HG03521 (cell line): ENCODE measurements around the gene ABLIM2.

Source experiments
- ATAC-seq: cut with Tn5 transposase; IDR thresholded peaks from one replicate; pipeline ENCODE4 v1.9.1; 2021; ENCODE audit warnings: mild to moderate bottlenecking, moderate library complexity; ENCODE audit not compliant: unreplicated experiment

The ABLIM2 gene

DNA sequence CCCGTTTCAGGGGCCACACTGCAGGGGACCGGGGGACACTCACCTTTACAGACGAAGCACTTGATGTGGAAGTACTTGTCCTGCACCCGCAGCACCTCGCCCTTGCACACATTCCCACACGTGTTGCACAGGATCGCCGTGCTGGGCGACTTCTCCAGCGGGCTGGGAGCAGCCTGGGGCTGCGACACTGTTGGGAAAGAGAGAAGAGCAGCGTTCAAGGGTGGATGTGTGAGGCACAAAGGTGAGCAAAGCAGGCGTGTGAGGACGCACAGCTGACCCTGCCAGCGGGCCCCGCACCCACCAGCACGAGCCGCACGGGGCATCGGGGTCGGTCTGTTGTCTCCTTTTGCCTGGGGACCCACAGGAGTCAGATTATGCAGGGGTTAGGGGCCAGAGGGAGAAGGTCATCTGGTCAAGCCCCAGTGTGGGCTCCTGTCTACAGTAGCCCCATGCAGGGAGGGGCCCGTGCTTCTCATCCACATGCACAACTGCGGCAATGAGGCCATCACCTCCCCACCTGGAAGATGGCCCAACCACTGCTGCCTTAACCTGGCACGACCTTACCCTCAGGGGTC, 52.1 kb downstream of the ABLIM2 start:
- no peak for ATAC-seq

DNA sequence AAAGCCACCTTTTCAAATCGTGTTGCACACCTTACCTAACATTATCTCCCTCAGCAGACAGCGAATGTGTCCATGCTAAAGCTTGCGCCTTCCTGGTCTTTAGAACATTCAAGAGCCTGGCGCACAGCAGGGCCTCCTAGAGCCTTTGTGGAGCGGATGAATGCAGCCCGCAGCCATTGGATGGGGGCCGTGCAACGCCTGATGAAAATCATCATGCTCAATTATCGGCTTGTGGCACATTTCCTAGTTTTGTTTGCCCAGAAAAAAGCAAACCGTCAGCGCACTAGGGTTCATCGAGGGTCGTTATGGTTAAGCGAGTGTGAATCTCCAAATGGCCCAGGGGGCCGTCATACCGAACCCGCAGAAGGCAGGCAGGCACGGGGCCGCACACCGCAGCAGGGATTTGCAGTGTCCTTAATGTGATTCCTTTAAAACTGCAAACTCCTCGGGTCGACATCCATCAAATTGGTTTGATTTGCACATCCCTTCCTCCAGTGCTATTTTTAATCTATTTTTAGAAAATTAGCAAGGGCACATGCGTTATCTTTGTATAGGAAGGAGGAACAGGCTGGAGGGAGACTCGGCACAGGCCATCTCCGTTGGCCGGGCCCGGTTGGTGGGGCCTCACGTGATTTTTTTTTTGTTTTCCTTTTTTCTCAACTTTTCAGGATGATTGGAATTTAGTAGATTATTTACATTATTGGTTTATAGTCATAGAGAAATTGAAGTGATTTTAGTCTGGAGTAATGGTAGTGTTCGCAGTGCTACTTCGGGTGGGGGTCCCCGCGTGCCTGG, 53.1 kb downstream of the ABLIM2 start:
- ATAC-seq = no peak

DNA sequence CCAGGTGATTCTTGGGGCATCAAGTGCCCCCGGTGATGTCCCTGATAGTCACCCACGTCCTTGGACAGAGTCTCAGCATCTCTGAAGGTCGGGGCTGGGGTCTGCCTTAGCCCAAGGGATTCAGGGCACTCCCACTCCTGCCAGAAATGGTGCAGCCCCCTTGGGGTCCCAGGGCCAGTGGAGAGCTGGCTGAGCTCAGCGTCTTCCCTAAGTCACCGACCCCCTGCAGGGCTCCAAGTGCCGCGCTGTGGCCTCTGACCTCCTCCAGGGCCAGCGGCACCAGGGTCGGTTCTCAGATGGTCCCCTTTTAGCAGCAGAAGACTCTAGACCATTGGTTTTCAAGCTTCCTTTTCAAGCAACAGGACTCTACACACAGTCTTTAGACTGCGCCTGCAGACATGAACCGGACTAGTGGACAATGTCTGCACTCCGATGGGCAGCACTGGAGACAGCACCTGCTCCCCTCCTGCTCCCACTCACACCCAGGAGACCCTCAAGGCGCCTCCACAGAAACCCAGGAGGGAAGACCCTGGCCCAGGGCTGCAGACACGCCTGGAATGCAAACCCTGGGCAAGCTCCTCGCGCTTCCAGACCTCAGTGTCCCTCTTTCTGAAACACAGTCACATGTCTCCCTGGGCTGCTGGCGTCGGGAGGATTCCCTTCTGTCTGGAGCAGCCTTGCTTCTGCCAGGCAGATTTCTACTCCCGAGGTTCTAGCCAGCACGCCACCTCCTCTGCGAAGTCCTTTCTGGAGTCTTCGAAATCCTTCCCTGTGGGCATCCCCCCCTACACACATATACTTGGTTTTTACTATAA, 53.9 kb downstream of the ABLIM2 start:
- no peak for ATAC-seq

DNA sequence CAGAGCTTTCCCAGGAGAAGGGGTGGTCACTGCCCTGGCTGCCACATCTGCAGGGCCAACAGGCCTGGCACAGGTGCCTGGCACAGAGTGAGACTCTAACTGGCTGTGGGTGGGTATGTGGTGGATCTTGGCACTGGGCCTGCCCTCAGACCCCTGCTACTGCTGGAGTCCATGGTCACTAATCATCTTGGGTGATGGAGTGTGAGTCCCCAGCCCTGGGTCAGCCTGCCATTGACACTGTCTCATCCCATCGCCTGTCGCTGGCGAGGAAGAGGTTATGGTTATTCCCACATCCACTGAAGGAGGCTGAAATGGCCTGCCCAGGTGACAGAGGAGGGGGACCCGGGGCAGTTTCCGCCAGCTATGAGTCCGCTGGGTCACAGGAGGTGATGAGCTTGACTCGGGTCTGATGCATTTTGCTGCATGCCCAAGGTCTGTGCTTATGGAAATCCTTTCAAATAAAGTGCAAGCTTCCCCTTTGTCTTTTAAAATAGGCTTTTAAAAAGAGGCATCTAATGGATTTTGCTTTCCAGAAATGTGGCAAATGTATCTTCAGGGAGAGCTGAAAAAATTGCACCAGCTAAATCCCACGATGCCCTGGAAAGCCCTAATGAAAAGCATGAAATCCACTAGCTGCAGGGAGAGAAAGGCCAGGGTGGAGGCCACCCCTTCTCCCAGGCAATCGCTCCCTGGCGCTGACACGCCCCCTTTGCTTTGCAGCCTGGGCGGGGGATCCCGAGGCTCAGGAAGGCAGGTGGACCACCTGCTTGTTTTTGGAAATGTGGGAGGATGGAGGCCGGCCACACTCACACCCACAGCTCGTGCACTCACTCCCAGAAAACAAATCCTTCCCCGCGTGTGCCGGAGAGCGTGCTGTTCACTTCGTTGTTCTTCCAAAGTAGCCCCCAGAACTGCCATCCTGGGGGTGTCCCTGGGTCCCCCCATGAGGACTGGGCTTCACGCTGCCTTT, 54.9 kb downstream of the ABLIM2 start:
- ATAC-seq = no peak

DNA sequence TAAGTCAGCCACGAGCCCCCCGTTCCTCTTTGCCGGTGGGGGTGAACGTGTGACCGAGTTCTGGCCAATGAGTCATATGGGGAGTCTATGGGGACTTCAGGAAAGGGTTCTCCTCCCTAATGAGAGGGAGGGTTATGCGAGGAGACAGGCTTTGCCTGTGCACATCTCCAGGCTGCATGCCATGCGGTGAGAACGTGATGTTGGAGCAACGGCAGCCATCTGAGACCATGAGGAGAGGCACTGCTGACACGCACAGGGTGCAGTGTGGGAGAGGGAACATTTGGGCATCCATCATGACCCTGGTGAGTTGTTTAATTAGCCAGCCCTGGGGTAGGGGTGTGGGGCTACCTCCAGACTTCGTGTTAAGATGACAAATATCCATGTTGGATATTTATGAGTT, 55.8 kb downstream of the ABLIM2 start:
- no peak for ATAC-seq

DNA sequence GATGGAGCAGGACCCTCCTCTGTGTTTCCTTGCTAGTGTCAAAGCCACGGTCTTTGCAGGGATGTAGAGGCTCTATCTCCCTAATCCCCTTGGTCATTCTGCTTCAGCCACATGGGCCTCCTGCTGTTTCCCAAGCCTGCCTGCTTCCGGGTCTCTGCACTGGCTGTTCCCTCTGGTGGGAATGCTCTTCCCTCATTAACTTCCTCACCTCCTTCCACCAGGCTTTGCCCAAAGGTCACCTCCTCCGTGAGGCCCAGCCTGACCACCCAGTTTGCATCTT, 56.6 kb downstream of the ABLIM2 start:
- ATAC-seq = no peak

DNA sequence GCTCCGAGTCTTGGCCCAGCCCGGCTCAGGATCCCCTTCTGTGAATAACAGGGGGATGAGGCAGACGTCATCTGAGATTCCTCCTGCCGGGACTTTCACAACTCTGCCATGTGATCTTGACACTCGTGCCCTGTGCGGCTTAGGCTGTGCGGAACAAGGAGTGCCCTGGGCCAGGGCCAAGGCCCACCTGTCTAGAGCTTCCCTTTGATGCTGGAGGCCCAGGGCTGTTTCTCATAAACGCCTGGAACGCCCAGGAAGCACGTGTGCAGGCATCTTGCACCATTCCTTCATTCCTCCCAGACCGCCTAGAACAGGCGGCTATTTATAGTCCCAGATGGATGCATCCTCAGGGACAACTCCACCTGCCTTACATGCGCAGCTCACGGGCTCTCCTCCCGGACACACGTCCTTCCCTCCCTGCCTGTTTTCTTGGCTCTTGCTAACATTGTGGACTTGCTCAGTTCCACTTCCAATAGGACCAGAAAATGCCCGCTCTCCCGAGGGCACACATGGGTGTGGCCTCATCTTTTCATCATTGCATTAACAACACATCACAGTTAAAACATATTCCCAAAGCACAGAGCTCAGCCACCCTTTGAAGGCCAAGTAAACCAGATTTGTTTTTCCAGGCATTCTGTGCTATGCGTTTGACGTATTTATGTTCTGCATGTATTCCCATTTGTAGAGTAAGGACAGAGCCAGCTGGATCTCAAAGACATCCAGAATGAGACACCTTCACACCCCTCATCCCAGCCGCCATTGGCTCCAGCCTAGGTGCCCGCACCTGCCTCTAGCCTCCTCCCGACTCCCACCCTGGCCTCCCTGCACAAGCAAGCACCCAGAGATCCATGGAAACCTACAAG, 57.2 kb downstream of the ABLIM2 start:
- ATAC-seq = no peak

DNA sequence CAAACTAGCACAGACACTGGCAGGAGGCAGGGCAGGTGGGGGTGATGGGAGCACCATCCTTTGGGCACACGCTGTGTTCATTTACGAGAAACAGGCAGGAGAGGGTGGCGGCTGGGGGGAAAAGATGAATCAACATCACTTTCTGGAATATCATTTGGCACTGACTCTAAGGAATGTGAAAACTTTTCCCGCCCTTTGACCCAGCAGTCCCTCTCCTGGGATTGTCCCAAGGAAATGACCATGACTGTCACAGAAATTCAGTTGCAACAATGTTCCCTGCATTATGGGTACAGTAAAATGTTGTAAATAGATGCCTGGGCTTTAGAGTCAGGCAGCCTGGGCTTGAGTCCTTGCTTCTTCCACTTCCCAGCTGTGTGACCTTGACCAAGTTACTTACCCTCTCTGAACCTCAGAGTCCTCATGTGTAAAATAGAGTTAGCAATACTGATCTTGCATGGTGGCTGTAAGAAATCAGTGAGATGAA, 58.6 kb downstream of the ABLIM2 start:
- no peak for ATAC-seq

DNA sequence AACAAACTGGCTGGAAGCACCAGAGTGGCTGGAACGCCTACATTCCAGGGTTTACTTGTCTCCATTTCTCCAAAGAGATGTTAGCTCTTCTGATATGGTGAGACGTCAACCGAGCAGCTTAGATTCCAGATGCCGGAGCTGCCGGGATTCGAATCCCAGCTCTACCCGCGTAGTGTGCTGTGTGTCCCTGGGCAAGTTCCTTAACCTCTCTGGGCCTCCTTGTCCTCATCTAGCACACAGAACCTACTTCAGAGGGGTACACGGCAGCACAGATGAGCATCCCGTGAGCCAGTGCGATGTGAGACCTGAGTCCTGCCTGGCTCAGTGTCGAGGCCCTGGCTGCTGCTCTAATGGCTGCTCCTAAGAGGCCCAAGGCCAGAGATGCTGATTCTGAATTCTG, 60.1 kb downstream of the ABLIM2 start:
- ATAC-seq = no peak

DNA sequence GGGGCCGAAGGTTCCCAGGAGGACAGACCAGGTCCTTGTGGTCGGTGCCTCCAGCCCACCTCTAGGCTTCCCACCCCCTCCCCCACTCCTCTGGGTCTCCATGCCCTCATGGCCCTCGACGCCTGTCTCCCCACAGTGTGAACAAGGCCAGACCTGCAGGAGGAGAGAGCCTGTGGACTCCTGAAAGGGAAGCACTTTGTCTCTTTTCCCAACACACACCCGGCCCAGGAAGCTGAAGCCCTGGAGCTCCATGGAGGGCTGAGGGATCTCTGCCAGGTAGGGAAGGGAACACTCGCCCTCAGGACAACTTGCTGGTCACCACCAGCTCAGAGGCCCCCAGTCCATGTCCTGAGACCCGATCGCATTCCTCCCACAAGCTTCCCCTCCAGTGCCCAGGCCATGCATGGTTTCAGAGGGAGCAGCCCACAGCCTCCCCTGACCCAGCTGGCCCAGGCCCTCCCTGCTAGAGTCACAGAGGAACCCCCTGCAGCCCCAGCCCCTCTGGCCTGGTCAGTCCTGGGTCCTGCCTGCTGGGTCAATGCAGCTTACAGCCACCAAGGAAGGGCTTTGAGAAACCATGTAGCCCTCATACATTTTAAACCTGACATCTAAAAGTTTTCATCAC, 60.8 kb downstream of the ABLIM2 start:
- ATAC-seq = no peak

DNA sequence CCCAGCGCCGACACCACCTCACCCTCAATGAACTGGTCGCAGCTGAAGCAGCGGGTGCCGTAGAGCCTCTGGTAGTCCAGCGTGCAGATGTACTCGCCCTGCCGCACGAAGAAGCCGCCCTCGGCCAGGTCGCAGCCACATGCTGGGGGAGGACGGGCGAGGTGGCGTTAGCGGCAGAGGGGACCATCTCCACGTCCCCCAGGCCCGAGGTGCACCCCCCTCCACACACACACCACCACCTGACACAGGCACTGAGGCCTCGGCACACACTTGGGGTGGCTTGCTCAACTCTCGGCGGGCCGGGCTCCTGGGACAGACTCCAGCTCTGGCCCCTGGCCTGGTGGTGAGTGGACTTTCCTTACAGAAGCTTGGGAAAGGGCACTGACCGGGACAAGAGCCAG, 61.5 kb downstream of the ABLIM2 start:
- ATAC-seq = no peak

DNA sequence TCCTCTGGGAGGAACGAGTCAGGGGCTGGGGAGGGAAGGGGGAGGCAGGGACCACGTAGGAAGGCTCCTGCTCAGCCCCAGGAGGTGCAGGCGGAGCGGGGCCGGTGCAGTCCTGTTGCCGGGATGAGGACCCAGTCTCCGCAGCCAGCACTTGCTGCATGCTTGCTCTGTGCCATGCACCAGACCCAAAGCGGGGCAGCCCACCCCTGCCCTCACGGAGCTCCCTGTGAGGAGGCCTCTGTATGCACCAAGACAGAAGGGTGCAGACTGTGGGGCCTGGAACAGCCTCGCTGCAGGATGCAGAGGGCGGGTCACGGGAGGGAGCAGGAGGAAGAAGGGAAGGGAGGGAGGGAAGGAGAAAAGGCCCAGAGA, 61.9 kb downstream of the ABLIM2 start:
- ATAC-seq = no peak

DNA sequence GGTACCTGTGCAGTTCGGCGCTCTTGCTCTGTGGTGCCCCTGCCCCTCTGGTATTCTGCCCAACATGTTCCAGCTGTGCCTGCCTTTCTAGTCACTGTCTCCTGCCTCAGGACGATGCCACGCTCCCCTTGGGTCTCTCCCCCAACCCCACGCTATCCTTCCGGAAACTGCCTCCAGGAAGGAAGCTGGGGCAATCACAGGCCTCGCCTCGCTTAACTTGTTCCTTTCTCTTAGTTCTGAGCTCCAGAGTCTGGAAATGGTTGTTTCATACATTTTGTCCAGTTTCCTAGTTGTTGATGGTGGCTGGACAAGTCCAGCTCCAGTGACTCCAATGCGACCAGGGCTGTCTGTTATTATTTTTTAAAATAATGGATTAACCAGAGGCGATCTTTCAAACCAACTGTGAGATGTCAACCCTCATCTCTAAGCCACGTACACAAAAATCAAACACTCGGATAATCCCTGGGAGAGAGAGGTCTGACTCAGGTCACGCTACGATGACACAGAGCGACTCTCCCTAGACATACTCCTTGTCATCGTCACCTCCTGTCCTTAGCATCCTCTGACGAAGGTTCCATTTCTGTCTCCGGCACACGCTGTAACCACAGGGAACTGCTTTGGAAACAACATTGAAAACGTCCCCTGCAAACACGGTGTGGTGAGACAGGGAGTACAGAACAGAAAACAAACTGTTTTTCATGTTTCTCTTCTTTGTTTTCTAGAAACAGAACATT, 62.5 kb downstream of the ABLIM2 start:
- no peak for ATAC-seq

DNA sequence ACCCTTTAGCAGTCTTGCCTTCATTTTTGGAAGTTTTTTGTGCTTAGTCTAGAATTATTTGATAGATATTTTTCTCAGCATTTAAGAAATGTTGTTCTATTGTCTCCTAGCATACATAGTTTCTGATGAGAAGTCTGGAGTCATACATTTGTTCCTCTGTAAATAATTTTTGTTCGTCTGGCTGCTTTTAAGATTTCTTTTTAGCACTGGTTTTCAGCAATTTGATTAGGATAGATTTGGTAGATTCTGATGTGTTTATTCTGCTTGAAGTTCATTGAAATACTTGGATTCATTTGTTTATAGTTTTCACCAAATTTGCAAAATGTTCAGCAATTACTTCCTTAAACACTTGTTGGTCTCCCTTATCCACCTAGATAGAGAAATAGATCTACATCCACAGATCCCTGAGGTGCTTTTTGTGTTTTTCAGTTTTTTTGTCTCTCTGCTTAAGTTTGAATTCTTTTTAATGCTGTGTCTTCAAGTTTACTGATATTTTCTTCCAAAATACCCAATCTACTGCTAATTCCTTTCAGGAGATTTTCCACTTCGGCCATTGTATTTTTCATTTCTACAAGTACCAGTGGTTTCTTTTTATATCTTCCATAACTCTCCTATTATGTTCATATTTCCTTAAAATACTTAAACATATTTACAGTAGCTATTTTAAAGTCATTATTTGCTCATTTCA, 64.9 kb downstream of the ABLIM2 start:
- ATAC-seq = no peak

DNA sequence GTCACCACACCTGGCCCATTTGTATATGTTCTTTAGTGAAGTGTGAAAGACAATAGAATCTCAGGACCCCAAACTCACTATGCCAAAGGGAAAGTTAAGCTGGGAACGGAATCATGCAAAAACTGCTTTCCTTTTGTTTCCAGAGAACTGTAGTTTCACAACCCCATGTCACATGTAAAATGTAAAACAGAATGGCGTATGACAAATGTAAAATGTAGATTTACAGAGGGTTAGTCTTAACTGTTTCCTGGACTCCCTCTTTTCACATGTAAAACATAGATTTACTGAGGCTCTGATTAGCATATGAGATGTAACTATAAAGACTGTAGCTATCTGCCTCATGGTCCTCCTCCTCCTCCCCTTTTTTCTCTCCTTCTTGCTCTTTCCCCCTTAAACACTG, 66.3 kb downstream of the ABLIM2 start:
- ATAC-seq = no peak

DNA sequence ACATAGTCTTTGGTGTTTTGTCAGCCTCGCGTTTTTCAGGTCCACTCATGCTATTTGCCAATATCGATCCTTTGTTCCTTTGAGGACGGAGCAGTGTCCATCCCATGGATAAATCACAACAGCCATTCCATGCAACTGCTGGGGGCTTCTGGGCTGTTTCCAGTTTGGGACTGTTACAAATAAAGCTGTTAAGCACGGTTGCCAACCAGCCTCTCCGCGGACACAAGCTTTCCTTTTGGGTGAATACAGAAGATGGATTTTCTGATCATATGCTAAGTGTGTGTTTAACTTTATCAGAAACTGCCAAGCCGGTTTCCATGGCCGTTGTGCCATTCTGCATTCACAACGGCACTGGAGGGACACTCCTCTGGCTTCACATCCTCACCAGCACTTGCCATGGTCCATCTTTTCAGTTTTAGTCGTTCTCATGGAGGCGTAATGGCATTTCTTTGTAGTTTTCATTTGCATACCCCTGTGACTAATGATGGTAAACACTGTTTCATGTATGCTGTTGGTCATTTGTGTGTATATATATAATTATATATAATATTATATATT, 67.8 kb downstream of the ABLIM2 start:
- ATAC-seq = no peak

DNA sequence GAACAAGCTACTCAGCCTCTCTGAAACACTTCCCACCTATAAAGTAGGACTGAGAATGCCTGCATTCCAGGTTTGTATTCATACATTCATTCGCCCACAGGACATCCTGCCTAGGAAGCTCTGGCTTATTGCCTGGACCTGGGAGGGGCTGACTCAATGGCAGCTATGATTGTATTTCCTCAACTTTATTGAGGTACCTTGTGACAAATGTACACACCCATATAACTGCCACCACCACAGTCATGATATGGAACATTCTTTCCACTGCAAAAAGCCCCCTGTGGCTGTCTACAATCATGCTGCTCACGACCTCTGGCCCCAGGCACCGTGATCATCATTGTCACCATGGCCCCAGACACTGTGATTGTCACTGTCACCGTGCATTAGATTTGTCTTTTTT, 68.3 kb downstream of the ABLIM2 start:
- no peak for ATAC-seq

DNA sequence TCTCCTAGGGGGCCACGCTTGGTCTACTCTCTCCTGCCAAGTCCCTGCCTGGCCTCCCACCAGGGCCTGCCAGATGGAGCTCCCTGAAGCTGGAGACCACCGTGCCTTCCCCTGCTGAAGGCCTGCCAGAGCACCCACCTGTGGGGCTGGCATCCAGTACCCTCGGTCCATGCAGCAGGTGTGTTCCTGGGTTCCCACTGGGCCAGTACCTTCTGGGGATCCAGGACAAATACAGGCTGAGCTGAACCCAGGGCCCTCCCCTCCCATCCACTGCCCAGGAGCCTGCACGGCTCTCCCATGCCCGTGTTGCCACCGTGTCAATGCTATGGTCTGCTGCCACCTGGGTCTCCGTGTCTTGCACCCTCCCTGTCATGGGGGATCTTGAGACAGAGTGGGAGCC, 68.8 kb downstream of the ABLIM2 start:
- ATAC-seq = no peak
